GM18909 (cell line): ENCODE measurements around the gene TADA2B.

Experiments
- ATAC-seq: cut with Tn5 transposase; IDR thresholded peaks from one replicate; pipeline ENCODE4 v1.9.1; 2021; ENCODE audit warnings: mild to moderate bottlenecking; ENCODE audit not compliant: unreplicated experiment, poor library complexity

Gene TADA2B

DNA sequence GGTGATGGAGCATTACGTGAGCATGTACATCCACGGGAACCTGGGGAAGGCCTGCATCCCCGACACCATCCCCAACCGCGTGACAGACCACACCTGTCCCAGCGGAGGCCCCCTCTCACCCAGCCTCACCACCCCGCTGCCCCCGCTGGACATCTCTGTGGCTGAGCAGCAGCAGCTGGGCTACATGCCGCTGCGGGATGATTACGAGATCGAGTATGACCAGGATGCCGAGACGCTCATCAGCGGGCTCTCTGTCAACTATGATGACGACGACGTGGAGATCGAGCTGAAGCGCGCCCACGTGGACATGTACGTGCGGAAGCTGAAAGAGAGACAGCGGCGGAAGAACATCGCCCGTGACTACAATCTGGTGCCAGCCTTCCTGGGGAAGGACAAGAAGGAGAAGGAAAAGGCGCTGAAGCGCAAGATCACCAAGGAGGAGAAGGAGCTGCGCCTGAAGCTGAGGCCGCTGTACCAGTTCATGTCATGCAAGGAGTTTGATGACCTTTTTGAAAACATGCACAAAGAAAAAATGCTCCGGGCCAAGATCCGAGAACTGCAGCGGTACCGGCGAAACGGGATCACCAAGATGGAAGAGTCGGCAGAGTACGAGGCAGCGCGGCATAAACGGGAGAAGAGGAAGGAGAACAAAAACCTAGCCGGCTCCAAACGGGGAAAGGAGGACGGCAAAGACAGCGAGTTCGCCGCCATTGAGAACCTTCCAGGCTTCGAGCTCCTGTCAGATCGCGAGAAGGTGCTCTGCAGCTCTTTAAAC, 11.1 kb downstream of the TADA2B start:
- ATAC-seq: no peak

DNA sequence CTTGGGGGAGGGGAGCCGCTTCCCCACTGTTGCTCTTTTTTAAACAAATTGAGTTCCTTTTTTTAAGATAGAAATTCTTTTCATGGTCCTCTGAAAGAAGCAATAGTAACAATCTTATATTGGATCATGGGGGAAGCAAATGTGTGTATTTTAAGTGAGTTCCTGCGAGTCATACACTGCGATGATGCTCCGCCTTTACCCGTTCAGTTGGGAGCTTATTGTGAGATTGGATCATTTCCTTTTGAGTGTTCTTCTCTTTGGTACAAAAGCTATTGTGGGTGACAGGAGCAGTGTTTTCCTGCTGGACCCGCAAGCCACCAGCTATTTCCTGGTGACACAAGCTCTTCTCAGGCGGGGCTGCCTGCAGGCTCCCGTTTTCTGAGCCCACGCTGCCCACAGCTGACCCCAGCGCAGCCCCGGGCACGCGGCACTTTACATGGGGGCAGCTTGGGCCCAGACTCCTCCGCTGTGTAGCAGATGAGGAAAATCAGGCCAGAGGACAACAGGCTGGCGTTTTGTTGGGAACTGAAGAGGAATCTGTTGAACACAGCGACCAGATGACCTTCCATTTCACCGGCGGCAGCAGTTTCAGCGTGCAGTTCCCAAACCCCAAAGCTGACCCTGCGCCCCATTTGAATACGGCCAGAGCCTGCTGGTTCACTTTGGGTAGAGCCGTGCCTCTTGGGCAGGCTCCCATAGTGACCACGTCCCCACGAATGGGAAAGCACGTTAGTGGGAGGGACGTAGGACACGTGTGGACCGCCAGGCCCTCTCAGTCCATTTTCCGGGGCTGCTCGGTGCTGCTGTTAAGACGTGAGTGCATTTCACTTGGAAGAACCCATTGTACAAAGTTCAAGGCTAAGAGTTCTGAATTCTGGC, 12.2 kb downstream of the TADA2B start:
- ATAC-seq: no peak

DNA sequence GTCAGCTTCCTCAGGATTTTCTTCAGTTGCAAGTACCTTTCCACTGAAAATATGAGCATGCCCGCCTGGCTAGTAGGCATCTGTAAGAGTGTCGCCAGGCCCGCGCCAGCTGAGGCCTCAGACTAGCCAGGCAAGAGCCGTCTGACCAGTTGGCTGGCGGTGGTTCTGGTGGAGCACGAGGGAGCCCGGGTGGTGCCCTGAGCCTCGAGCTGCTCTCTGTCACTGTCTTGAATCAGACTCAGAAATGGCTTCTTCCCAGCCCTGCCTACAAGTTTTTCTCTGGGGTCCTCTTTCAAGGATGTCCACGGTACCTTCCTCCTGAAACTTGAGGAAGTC, 12.8 kb downstream of the TADA2B start:
- ATAC-seq: no peak

DNA sequence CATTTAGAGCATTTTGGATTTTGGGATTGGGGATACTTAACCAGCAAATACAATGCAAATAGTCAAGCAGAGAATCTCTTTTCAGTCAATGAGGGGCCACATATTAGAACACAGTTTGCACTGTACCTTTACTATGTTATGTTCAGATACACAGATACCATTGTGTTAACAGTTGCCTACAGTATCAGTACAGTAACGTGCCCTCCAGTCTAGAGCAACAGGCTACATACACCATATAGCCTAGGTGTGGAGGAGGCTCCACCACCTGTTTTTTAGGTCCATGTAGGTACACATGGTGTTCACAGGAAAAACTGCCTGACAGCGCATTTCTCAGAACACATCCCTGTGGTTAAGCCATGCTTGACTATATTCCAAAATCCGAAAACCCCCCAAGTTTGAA, 15.6 kb downstream of the TADA2B start:
- peak; percentile 20 for ATAC-seq

DNA sequence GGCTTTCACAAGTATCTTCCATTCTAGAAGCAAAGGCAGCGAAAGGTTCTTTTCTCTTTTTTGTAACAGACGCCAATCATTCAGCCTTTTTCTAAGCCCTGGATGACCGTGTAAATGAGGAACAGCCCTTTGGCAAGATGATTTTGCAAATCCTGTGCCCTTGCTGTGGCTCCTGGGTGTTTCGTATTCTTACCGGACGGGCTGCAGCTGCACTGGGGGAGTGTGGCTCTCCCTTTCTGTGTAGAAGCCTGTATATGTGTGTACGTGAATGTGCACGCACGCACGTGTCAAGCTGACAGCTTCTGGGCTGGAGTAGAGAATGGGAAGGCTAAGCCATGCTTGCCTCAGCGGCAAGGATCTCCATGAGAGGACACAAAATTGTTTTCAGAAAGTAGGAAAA, 16.5 kb downstream of the TADA2B start:
- no peak for ATAC-seq

DNA sequence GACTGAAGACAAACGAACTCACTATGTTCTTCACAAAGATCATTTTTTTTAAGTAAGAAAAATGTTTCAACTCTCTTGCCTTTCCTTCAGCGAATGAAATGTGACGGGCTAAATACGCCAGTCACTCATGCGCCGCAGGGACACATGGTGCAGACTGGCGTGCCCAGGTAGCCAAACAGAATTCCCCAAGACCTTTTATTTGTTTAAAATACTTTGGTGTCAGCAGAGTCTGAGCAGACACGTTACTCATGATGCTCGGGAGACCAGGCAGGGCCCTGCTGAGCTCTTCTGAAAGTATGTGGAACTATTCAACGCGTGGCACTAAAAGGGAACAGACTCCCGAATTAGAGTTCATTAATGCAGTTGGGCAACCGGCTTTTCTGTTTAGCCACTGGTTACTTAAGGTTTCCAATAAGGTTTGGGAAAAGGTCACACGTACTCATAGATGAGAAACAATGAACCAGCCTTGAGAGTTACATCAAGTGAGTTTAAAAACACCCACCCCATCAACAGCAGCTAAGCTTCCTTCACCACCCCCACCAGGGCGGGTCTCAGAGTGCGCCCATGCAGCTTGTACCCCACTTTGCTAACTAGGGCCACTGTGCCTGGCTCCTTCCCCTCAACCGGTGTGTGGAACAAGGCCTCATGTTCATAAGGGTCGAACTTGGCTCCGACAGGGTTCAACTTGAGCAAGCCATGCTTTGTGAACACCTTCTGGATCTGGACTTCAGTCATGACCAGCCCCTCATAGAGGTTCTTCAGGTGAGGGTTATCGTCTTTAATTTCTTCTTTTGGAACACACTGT, 17.4 kb downstream of the TADA2B start:
- ATAC-seq: no peak

DNA sequence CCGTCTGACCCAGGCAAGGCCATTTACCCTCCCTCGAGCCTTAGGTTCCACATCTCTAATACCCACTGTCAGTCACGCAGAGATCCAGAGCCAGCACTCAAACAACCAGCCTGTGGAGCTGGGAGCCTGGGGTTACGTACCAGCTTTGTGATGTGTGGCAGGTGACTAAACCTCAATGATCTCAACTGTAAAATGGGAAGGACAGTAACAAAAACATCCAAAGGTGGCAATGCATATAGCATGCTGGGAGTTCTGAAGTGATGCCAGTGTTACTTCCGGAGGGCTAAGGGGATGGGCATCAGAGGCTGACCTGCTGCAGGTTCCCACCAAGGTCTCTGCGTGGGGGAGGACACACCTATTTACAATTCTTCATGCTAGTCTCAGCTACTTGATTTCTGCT, 18.6 kb downstream of the TADA2B start:
- ATAC-seq: no peak

DNA sequence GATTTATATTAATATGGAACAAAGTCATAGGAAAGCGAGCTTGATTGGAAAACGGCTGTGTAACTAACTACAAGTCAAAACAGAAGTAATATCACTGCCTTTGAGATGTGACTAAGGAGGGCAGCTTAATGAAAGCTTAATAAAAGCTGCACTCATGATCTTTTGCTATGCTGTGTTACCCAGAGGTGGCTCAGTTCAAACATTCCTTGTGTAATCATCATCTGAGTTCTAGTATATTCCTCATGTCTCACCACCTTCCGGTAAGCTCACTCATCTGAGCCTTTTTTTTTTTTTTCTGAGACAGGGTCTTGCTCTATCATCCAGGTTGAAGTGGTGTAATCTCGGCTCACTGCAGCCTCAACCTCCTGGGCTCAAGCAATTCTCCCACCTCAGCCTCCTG, 19.6 kb downstream of the TADA2B start:
- no peak for ATAC-seq

DNA sequence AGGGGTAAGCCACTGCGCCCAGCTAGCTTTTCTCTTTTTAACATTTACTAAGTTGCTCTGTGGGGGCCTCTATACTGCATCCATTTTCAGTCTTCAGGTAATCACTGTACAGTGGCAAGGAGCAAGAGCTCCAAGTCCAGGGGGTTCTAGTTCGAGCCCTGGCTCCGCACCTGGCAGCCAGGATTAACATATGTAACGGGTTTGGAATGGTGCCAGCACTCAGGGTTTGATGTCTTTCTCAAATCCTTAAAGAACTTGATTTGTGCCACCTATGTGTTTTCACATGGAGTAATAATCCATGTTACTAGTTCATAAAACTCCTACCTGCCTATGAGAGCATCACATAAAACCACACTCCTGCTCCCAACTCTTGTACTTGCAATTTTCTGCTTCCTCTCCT, 20.2 kb downstream of the TADA2B start:
- no peak for ATAC-seq

DNA sequence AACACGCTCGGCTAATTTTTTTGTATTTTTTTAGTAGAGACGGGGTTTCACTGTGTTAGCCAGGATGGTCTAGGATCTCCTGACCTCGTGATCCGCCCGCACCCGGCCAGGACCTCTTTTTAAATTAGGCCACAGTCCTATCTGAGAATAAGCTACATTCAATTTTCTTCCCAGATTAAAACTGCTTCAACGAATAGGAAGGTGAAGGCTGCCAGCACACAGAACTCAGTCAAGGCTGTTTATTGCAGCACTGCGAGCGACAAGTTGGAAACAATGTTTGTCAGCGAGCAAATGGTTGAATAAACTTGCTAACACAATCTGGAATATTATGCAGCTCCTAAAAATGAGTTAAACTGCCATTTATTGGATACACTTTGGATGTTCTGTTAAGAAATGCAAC, 22.8 kb downstream of the TADA2B start:
- ATAC-seq: no peak

DNA sequence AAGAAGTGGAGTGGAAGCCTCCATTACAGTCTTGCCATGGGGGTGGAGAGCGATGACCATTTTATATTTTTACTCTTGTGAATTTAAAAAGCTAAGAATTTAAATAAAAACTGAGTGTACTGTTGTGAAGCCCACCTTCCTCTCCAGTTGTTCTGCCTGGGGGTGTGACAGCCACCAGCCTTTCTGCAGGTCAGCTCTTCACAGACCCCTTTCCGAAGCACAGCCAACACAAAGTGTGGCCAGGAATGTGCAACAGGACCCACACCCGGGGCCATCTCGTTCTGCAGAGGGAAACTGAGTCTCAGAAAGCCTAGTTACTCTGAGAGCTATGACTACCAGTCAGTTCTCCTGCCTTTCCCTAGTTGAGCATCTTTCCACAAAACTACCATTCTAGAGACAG, 23.3 kb downstream of the TADA2B start:
- ATAC-seq: no peak

DNA sequence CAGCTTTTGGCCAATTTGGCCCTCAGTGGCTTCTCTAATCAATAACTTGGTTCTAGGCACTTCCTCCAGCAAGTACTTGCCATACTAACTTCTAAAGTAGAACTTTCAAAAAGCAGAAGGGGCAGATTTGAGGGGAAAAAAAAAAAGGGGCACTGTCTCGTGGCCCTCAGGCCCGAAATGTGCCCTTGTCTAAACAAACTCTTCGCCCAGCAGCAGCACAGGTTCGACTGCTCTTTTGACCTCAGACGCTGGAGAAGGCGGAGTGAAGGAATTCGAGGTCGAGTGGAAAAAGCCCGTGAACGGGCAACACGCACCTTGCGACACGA, 23.9 kb downstream of the TADA2B start:
- no peak for ATAC-seq

DNA sequence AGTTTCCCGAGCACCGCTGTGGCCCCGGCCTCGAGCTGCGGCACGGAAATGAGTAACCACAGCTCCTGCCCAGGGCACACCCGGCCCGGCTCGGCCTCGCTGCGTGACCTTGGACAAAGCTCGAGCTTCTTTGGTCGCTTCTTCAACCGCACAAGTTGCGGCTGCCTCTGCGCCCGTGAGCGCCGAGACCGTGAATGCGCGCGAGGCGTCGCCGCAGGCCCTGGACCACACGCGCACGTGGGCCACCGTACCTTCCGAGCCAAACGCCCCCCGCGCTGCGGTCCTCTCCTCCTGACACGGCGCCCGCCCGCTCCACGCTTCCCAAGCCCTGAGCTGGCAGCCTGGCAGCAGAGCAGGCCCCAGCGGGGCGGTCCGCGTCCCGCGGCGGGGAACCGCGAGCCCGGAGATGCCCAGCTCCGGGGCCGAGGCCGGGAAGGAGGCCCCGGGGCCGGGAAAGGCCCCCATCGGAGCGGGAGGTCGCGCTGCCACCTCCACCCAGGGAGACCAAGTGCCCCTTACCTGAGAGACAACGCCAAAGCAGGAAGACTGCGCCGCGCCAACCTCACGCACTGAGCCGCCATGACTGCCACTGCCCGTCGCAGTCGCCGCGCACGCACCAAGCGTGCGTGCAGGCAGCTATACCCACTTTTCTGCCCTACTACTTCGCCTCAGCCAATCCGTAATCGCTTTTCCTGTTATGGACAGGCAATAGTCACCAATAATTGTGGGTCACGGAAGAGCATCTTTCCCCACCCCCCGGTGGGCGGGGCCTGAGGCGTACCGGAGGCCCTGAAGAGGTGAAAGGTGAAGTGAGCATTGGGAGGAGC, 24.5 kb downstream of the TADA2B start, which contains the start of gene GRPEL1:
GRPEL1 (minus strand) TSS at position 613 of the 827 bp plus-strand sequence; CDS start at position 581, 32 bp downstream.
- peak; percentile 87 for ATAC-seq

DNA sequence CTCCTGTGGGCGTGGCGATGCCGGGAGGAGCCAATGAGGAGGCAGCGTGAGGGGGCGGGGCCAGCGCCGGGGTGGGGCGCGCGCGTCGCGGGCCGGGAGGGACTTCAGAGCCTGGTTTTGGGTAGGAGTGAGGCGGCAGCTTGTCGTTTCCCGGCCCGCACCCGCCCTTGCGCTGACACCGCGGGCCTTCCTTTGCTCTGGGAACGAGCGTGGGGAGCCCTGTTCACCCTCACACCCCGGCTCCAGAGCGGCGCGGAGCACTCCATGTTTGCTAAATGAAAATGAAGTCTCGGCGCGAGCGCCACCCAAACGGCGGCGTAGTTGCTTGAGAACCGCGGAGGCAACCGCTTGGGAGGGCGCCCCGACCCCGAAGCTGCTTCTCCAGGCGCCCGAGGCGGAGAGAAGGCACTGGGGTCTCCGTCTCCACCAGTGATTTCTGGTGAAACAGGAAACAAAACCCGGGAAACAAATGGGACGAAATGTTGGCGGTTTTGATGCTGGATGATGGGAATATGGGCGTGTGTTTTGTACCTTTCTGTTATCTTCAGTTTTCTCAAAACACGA, 25.2 kb downstream of the TADA2B start:
- no peak for ATAC-seq

DNA sequence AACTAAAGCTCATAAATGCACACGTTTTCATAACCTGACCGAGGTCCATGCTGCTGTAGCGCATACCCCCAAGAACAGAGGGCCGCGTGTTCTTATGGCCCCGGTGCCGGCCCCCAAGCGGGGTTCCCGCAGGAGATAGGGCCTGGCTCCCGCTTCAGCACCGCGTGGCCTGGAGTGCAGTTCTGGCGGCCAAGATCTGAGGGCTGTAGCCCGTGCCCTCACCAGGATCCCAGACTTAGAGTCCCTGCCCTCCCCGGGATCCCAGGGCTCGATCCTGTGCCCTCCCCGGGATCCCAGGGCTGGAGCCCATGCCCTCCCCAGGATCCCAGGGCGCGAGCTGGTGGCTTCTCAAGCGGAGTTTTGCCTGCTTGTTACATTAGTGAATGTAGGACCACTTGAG, 25.7 kb downstream of the TADA2B start:
- ATAC-seq: no peak

DNA sequence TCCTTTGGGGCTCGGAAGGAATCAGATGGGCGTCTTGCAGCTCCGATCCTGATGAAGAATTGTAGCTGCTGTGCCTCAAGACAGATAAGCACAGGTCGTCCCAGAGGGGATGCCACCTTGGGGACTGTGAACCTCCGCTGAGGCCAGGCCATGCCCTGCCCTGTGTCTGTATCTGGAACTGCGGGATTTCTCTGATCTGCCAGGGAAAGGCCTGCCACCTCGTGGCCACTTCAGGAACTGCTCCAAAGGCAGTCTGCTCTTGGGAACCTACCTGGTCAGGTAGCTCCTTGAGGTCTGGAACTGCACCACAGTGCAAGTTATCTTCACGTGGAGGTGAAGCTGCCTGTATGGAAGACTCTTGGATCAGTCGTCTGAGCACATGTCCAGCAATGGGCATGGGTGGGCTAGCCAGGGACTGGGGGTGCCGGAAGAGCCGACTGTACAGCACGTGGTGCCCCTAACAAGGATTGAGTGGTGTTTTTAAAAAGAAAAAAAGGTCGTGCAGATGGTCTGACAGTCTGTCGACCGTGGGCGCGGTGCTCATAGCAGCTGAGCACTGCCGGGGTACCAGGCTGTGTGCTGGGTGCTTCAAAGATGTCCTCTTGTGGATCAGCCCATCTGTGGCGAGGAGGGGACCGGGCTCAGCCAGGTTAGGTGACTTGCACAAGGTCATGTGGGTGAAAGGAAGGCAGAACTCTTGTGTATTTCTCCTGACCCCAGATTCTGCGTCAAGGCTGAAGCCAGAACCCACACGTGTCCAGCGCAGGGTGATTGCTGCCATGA, 27.7 kb downstream of the TADA2B start:
- ATAC-seq: peak; percentile 37

DNA sequence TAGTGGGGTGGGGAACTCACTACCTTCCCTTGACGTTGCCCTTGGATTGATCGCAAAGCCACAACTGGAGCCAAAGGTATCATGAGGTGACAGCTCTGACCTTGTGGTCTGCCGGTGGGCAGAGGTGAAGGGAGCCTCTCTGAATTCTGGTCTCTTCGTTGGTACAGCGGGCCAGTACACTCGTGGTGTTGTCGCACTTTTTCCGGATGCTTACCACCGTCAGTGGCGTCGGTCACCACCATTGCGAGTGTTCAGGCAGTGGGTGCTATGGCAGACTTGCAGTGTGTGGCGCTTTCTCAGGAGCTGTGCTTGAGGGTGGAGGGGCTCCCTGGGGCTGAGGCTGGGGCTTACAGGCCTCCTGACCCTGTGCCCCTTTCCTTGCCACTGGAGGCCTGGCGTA, 29.9 kb downstream of the TADA2B start:
- no peak for ATAC-seq

DNA sequence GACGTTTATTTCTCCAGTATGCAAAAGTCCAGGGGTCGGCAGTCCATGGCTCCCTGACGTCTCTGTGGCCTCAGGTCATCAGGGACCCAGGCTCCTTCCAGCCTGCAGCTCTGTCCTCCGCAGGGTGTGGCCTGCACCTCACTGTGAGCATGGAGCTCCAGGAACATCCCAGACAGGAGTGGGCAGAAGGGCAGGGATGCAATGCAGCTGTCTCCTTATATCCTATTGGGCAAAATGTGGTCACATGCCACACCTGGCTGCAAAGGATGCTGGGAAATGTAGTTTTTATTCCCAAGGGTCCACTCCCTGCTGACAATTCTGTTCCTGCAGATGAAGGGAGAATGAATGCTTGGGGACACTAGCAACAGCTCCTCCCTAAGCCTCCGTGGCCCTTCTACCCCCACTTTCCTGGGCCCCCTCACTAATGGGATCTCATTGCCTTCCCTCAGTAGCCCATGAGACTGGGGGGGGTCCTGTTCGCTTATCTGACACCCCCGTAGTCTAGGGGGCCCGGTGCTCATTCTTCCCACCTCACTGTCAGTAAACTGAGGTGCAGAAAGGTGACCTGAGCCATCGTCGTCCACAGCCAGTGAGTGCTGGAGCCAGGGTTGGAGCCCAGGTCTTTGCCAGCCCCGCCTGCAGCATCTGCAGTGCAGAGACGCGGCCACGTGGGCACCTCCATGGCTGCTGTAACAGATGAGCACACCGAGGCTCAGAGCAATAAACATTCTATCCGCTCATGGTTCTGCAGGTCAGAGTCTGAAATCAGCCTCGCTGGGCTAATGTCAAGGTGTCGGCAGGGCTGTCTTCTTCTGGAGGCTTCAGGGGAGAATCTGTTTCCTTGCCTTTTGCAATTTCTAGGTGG, 30.6 kb downstream of the TADA2B start:
- no peak for ATAC-seq
